K562 (cell line): Measurements from ENCODE around the gene NAPA. TPM values are rescaled to one million over a fixed set of nuclear protein-coding genes. Genes with fewer than 3 reads are reported as not detected.
A peak's percentile ranks its signal among the peaks of the same experiment; 100 is the strongest.

ENCODE experiments used
- EP400 ChIP-seq: fragments of 450-650 bp; IDR thresholded peaks from 2 replicates; pipeline ENCODE4 v1.6.1; 2017; ENCODE audit warnings: antibody characterized with exemption, mild to moderate bottlenecking, moderate library complexity
- FOXK1 ChIP-seq: sonication (generic); formaldehyde crosslinking; IDR thresholded peaks from 2 replicates; pipeline ENCODE4 v1.8.0; 2022; ENCODE audit warnings: missing genetic modification reagents, mild to moderate bottlenecking, borderline replicate concordance
- MYBL2 ChIP-seq, 2 experiments: fragments of 450-650 bp in 1 of 2; sonication (generic) in 1 of 2; formaldehyde crosslinking in 1 of 2; IDR thresholded peaks; 2 replicates each; pipeline versions ENCODE4 v1.6.1 to v1.8.1; 2017 to 2022; ENCODE audit warnings: borderline replicate concordance in 1 of 2, inconsistent platforms in 1 of 2, low read depth in 1 of 2, mild to moderate bottlenecking in 1 of 2, missing genetic modification reagents in 1 of 2, moderate library complexity in 1 of 2
- NCOA2 ChIP-seq, 2 experiments: fragments of 450-650 bp; IDR thresholded peaks; 2 replicates each; pipeline ENCODE4 v1.6.1; 2018; ENCODE audit warnings: mild to moderate bottlenecking in 2 of 2, moderate library complexity in 1 of 2; ENCODE audit not compliant: partially characterized antibody in 2 of 2
- PML ChIP-seq: IDR thresholded peaks from 2 replicates; pipeline ENCODE4 v1.6.1; 2012; ENCODE audit warnings: low read length, inconsistent platforms
- POU5F1 ChIP-seq: fragments of 150-350 bp; IDR thresholded peaks from 2 replicates; pipeline ENCODE4 v1.6.1; 2014; ENCODE audit warnings: borderline replicate concordance, low read length, low read depth, mild to moderate bottlenecking; ENCODE audit not compliant: partially characterized antibody
- PTRF ChIP-seq: fragments of 450-650 bp; IDR thresholded peaks from 2 replicates; pipeline ENCODE4 v1.6.1; 2016; ENCODE audit warnings: mild to moderate bottlenecking, missing genetic modification characterization, missing compliant biosample characterization
- RCOR1 ChIP-seq, 2 experiments: IDR thresholded peaks; 2 replicates each; pipeline ENCODE4 v1.6.1; 2012; ENCODE audit warnings: low read depth in 2 of 2, low read length in 2 of 2, borderline replicate concordance in 1 of 2, improper control_type of control experiment in 1 of 2
- RFX1 ChIP-seq: fragments of 450-650 bp; IDR thresholded peaks from 2 replicates; pipeline ENCODE4 v1.6.1; 2016; ENCODE audit warnings: mild to moderate bottlenecking, moderate library complexity
- SFPQ ChIP-seq: fragments of 200-400 bp; formaldehyde crosslinking; IDR thresholded peaks from 2 replicates; pipeline ENCODE4 v1.6.1; 2017; ENCODE audit warnings: mild to moderate bottlenecking, low read depth, low read length, moderate library complexity
- SNRNP70 ChIP-seq: fragments of 200-400 bp; formaldehyde crosslinking; optimal IDR thresholded peaks from 2 replicates; pipeline ENCODE3; 2017; ENCODE audit warnings: low read depth, low read length
- SP1 ChIP-seq: sonication (generic); formaldehyde crosslinking; IDR thresholded peaks from 2 replicates; pipeline ENCODE4 v1.8.1; 2022; ENCODE audit warnings: mild to moderate bottlenecking, missing genetic modification reagents
- ZNF507 ChIP-seq: conservative IDR thresholded peaks from 2 replicates; pipeline ENCODE4 v1.6.1; 2017; ENCODE audit warnings: missing genetic modification characterization, missing compliant biosample characterization
- ZNF589 ChIP-seq: fragments of 200-800 bp; sonication (Bioruptor generic); IDR thresholded peaks from 2 replicates; pipeline ENCODE4 v1.6.1; 2016; ENCODE audit warnings: low read depth, missing genetic modification characterization, missing compliant biosample characterization
- ZNF707 ChIP-seq: fragments of 250-450 bp; sonication (Bioruptor Pico); conservative IDR thresholded peaks from 2 replicates; pipeline ENCODE4 v1.8.0; 2022; ENCODE audit warnings: inconsistent platforms, mild to moderate bottlenecking, moderate library complexity
- polyA plus RNA-seq, 8 experiments: library from polyadenylated mRNA; depleted of rRNA in 4 of 8; stranded (reverse) in 5 of 8; unstranded in 3 of 8; fragments of >200 nt; fragmentation: Nextera tagmentation in 2 of 8; fragmentation: Illumina TruSeq in 1 of 8; extraction: Ambion mirVana in 2 of 8; extraction: Trizol in 1 of 8; gene quantifications; 2 replicates each; pipeline versions ENCODE4 v1.2.1 to v1.2.3, GENCODE V29; 2011 to 2014; ENCODE audit warnings: inconsistent platforms in 1 of 8, missing spikeins in 1 of 8
- total RNA-seq, 7 experiments: library from RNA; depleted of rRNA in 6 of 7; stranded (reverse); fragments of >200 nt in 6 of 7; fragmentation: Illumina TruSeq in 2 of 7; extraction: Trizol in 2 of 7; gene quantifications; 2 replicates each; pipeline versions ENCODE4 v1.2.1 to v1.2.3, GENCODE V29; 2011 to 2021; ENCODE audit warnings: low replicate concordance in 1 of 7
- TF ChIP-seq, protein P1 (sequence below), 2 experiments: fragments of 450-650 bp; IDR thresholded peaks; 2 replicates each; pipeline ENCODE4 v1.6.1; 2016; ENCODE audit warnings: mild to moderate bottlenecking in 2 of 2, borderline replicate concordance in 1 of 2, low read depth in 1 of 2, moderate library complexity in 1 of 2

Gene NAPA
- total and polyA plus RNA-seq, 9 of the 15 experiments (the other 6 are each of a cell fraction or from before 2014, with no cell fraction given), result 5.4 to 98.6 (median 77.5) TPM

DNA sequence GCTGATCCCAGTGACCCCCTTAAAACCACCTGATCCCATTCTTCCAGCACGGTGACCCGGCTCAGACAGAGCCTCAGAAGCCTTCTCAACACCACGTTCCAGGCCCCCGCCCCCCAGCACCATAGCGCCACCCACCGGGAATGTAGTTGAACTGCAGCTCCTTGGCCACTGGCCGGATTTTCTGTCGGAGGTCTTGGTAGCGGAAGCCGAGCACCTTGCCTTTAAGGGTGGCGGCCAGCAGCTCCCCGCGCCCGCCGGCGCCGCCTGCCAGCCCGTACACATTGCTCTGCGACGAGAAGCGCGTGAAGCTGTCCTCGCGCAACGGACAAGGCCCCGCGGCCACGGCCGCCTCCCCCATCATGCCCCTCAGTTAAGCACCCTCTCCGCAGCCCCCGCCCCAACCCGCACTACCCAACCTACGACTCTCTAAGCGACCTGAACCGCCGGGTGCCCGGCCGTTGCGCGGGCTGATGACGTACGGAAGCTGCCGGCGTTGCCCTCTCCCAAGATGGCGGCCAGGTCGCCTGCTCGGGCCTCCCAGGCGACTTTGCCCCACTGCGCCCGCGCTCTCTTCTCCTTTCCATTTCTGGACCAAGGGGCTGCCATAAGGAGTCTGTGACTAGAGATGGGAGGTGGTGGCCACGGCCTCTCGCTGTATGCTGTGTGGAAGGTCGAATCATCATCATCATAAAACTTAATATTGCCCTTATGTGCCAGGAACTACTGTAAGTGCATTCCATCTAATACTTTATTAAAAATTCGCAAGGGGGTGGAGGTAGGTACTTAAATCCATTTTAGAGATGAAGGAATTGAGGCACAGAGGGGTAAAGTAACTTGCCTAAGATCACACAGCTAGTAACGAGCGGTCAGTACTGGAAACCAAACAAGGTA, 30.8 kb downstream of the NAPA start, which contains the start of gene KPTN (continued):
- 0 out of 2 replicates have a peak, but pooled peaks have one; percentile 45 for TF ChIP-seq ZNF589 (CRISPR knock-in tag)
- no peak for TF ChIP-seq SNRNP70
- TF ChIP-seq EP400, result peak; percentile 83
- 0 out of 2 replicates have a peak, but pooled peaks have one; percentile 6 for TF ChIP-seq ZNF707 (CRISPR knock-in tag)
- no peak for TF ChIP-seq PTRF
- TF ChIP-seq MYBL2 (IDR thresholded peaks at IDR 0.05; ENCODE audit: low read depth), result no peak
- no peak for TF ChIP-seq MYBL2 (CRISPR knock-in tag; IDR thresholded peaks at IDR 0.05; ENCODE audit: borderline replicate concordance)
- TF ChIP-seq SFPQ, result no peak
- peak; percentile 45; the same call in 1 of the 2 replicates for TF ChIP-seq PML
- TF ChIP-seq, protein P1, sequence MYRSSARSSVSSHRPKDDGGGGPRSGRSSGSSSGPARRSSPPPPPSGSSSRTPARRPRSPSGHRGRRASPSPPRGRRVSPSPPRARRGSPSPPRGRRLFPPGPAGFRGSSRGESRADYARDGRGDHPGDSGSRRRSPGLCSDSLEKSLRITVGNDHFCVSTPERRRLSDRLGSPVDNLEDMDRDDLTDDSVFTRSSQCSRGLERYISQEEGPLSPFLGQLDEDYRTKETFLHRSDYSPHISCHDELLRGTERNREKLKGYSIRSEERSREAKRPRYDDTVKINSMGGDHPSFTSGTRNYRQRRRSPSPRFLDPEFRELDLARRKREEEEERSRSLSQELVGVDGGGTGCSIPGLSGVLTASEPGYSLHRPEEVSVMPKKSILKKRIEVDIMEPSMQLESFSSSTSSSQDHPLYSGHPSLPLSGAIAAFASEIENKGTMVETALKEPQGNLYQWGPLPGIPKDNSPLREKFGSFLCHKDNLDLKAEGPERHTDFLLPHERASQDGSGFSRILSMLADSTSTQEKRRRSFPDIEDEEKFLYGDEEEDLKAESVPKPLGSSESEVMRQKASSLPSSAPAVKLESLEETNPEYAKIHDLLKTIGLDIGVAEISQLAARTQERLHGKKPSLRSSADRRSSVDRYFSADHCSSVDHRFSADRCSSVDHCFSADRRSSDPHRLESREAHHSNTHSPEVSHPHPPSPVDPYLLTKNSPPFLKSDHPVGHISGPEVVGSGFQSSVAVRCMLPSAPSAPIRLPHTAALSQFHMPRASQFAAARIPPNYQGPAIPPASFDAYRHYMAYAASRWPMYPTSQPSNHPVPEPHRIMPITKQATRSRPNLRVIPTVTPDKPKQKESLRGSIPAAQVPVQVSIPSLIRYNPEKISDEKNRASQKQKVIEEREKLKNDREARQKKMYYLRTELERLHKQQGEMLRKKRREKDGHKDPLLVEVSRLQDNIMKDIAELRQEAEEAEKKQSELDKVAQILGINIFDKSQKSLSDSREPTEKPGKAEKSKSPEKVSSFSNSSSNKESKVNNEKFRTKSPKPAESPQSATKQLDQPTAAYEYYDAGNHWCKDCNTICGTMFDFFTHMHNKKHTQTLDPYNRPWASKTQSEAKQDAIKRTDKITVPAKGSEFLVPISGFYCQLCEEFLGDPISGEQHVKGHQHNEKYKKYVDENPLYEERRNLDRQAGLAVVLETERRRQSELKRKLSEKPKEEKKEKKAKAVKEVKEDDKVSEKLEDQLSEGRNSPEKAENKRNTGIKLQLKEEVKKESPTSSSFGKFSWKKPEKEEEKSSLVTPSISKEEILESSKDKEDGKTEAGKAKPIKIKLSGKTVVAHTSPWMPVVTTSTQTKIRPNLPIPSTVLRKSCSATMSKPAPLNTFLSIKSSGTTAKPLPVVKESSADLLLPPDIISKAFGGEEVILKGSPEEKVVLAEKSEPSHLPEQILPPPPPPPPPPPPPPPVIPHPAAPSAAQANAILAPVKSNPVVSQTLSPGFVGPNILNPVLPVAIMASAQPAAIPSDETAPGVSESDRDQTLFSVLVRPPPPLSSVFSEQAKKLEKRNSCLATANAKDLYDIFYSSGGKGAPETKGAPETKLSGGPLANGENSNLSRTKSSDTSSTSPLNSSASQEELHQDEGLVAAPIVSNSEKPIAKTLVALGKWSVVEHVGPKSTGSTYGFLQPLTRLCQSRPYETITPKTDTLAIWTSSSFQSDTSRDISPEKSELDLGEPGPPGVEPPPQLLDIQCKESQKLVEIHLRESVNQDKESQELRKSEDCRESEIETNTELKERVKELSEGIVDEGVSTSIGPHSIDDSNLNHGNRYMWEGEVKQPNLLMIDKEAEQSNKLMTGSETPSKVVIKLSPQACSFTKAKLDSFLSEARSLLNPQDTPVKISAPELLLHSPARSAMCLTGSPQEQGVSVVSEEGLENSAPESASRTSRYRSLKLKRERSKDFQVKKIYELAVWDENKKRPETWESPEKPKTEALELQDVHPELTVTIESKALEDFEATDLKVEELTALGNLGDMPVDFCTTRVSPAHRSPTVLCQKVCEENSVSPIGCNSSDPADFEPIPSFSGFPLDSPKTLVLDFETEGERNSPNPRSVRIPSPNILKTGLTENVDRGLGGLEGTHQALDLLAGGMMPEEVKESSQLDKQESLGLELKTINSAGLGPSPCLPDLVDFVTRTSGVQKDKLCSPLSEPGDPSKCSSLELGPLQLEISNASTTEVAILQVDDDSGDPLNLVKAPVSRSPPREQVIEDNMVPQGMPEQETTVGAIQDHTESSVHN (IDR thresholded peaks at IDR 0.05; ENCODE audit: borderline replicate concordance in 1 of 2, low read depth in 1 of 2), result no peak
- TF ChIP-seq FOXK1 (CRISPR knock-in tag), result peak; percentile 52; the same call in 1 of the 2 replicates
- peak in 1 of 2 experiments; percentile 71; a peak in 2 of 4 replicates for TF ChIP-seq RCOR1 (IDR thresholded peaks at IDR 0.05; ENCODE audit: borderline replicate concordance in 1 of 2, low read depth in 2 of 2, low read length in 2 of 2)
- TF ChIP-seq ZNF507 (tag), result no peak
- TF ChIP-seq NCOA2 (IDR thresholded peaks at IDR 0.05; ENCODE audit: partially characterized antibody in 2 of 2), result no peak
- no peak for TF ChIP-seq POU5F1
- TF ChIP-seq RFX1, result no peak
- TF ChIP-seq SP1 (CRISPR knock-in tag), result peak; percentile 98
